ENCODE data around the gene STXBP4. TPM values are rescaled to one million over a fixed set of nuclear protein-coding genes. Genes with fewer than 3 reads are reported as not detected.

The STXBP4 gene
- total RNA-seq (2021) (9.4 to 12.0 TPM (median 9.8 TPM) in 3 replicates), Bru-seq, nascent RNA (percentile 69 among the genes with signal in this experiment)
- long read RNA-seq, experiment 1, full-length matches to known transcripts: 19 of 43 reads
- long read RNA-seq, experiment 1, partial matches to known transcripts: 7 of 43 reads
- long read RNA-seq, experiment 1, other reads (novel, unspliced or antisense): 17 of 43 reads
- long read RNA-seq, experiment 2, full-length matches to known transcripts: 1 of 11 reads
- long read RNA-seq, experiment 2, partial matches to known transcripts: 3 of 11 reads
- long read RNA-seq, experiment 2, other reads (novel, unspliced or antisense): 7 of 11 reads
- long read RNA-seq, experiment 3, full-length matches to known transcripts: 6 of 15 reads
- long read RNA-seq, experiment 3, partial matches to known transcripts: 6 of 15 reads
- long read RNA-seq, experiment 3, other reads (novel, unspliced or antisense): 3 of 15 reads

- Mint-ChIP-seq H3K4me3 (no peak within 1 kb of the TSS), H3K9me3 (no peaks in the 10 kb centered on the region), H3K4me1 (peaks cover 12% of the 10 kb centered on the region), H3K36me3 (peaks cover 23% of the 10 kb centered on the region), H3K27ac (no peak within 1 kb of the TSS), H3K27me3 (ENCODE audit: low read depth) (no peaks in the 10 kb centered on the region)
- ATAC-seq: peak; percentile 98
- DNase-seq (ENCODE audit: low spot score): peak; percentile 92
- ChIA-PET POLR2A (no interaction called here), CTCF (no interaction called here)
- TF ChIP-seq MYBL2 (CRISPR knock-in tag; IDR thresholded peaks at IDR 0.05): peak; percentile 71
- peak; percentile 79 for TF ChIP-seq ETV6 (CRISPR knock-in tag; IDR thresholded peaks at IDR 0.05)
- TF ChIP-seq ZNF232 (CRISPR knock-in tag; IDR thresholded peaks at IDR 0.05): 0 out of 2 replicates have a peak, but pooled peaks have one; percentile 56
- TF ChIP-seq ATF3 (CRISPR knock-in tag; conservative IDR thresholded peaks at IDR 0.05): no peak
- peak; percentile 54; the same call in 1 of the 2 replicates for TF ChIP-seq MAX (CRISPR knock-in tag; IDR thresholded peaks at IDR 0.05)
- TF ChIP-seq GABPB1 (CRISPR knock-in tag; IDR thresholded peaks at IDR 0.05): peak; percentile 48
- 0 out of 2 replicates have a peak, but pooled peaks have one; percentile 23 for TF ChIP-seq ZNF416 (CRISPR knock-in tag; IDR thresholded peaks at IDR 0.05)
- TF ChIP-seq FOXK1 (CRISPR knock-in tag; IDR thresholded peaks at IDR 0.05): peak; percentile 72
- 0 out of 2 replicates have a peak, but pooled peaks have one; percentile 48 for TF ChIP-seq AR (CRISPR knock-in tag; IDR thresholded peaks at IDR 0.05)
- no peak for TF ChIP-seq RORB (CRISPR knock-in tag; IDR thresholded peaks at IDR 0.05)
- 0 out of 2 replicates have a peak, but pooled peaks have one; percentile 44 for TF ChIP-seq IRF1 (CRISPR knock-in tag; IDR thresholded peaks at IDR 0.05)
- TF ChIP-seq IRF2 (CRISPR knock-in tag; IDR thresholded peaks at IDR 0.05; ENCODE audit: borderline replicate concordance, low read depth): no peak
- TF ChIP-seq HMGXB4 (CRISPR knock-in tag; IDR thresholded peaks at IDR 0.05): 0 out of 2 replicates have a peak, but pooled peaks have one; percentile 36
- no peak for TF ChIP-seq FOXJ3 (CRISPR knock-in tag; IDR thresholded peaks at IDR 0.05; ENCODE audit: borderline replicate concordance)
- peak; percentile 9; the same call in 1 of the 2 replicates for TF ChIP-seq SMAD3 (CRISPR knock-in tag; IDR thresholded peaks at IDR 0.05; ENCODE audit: borderline replicate concordance)
- no peak for TF ChIP-seq E2F1 (CRISPR knock-in tag; IDR thresholded peaks at IDR 0.05)
- TF ChIP-seq NFYB (CRISPR knock-in tag; conservative IDR thresholded peaks at IDR 0.05; ENCODE audit: low read depth): 0 out of 2 replicates have a peak, but pooled peaks have one; percentile 4
- 0 out of 2 replicates have a peak, but pooled peaks have one; percentile 66 for TF ChIP-seq FOXP1 (CRISPR knock-in tag; IDR thresholded peaks at IDR 0.05; ENCODE audit: borderline replicate concordance)
- peak; percentile 49; the same call in 1 of the 2 replicates for TF ChIP-seq SP1 (CRISPR knock-in tag; conservative IDR thresholded peaks at IDR 0.05)
- TF ChIP-seq ARID4B (CRISPR knock-in tag; IDR thresholded peaks at IDR 0.05; ENCODE audit: borderline replicate concordance): peak; percentile 72; the same call in 1 of the 2 replicates
- peak; percentile 79 for TF ChIP-seq TEAD1 (CRISPR knock-in tag; IDR thresholded peaks at IDR 0.05)
Measured at GRCh38 chr17:54968262-54968987, at the start of gene STXBP4, which contains the start of gene COX11. Gene STXBP4 (plus strand): TSS chr17:54968765. CDS start chr17:54986220, 17,455 bp downstream. Gene COX11 (minus strand): TSS chr17:54968654. CDS start chr17:54968646, 8 bp downstream.

Data from WTC11 (cell line).